ENCODE data around the gene CACNG3. TPM values are rescaled to one million over a fixed set of nuclear protein-coding genes. Genes with fewer than 3 reads are reported as not detected.
"Not testable (repeated sequence)": the region's sequence is repeated elsewhere in the genome, so short reads cannot be mapped to it uniquely, and the experiment has no call there.

CACNG3 gene
- total RNA-seq, 2 experiments from 2014 or later, result not detected

- H3K9me3 Mint-ChIP-seq, result no peaks in the 10 kb centered on the region
- ChIA-PET POLR2A (no interaction called here), CTCF (no interaction called here)
- intact Hi-C loops (cut with micrococcal nuclease), result no loop called here
- no peak for DNase-seq
- H3K4me1 Mint-ChIP-seq (ENCODE audit: low read depth), result no peaks in the 10 kb centered on the region
- H3K27me3 Mint-ChIP-seq, result peaks cover 29% of the 10 kb centered on the region
- H3K36me3 Mint-ChIP-seq, result no peaks in the 10 kb centered on the region
- no peak overlapping the region for H3K4me3 Mint-ChIP-seq
- H3K27ac Mint-ChIP-seq, result no peak overlapping the region
Measured at GRCh38 chr16:24315343-24315742, 59.2 kb downstream of the CACNG3 start.

- Mint-ChIP-seq H3K27ac (no peak overlapping the region), H3K36me3 (no peaks in the 10 kb centered on the region), H3K4me1 (ENCODE audit: low read depth) (no peaks in the 10 kb centered on the region), H3K9me3 (no peaks in the 10 kb centered on the region), H3K27me3 (peaks cover 21% of the 10 kb centered on the region), H3K4me3 (no peak overlapping the region)
- DNase-seq, result no peak
- intact Hi-C loops (cut with micrococcal nuclease), result no loop called here
- CTCF ChIA-PET, result no interaction called here
- POLR2A ChIA-PET, result no interaction called here
Measured at GRCh38 chr16:24318680-24319079, 62.5 kb downstream of the CACNG3 start.

GRCh38 chr16:24319126-24319814 is 63.1 kb downstream of the CACNG3 start:
- Mint-ChIP-seq H3K4me3 (no peak overlapping the region), H3K9me3 (no peaks in the 10 kb centered on the region), H3K27me3 (peaks cover 21% of the 10 kb centered on the region), H3K27ac (no peak overlapping the region), H3K4me1 (ENCODE audit: low read depth) (no peaks in the 10 kb centered on the region), H3K36me3 (no peaks in the 10 kb centered on the region)
- intact Hi-C loops (cut with micrococcal nuclease), result no loop called here
- no peak for DNase-seq
- ChIA-PET POLR2A (no interaction called here), CTCF (no interaction called here)

GRCh38 chr16:24322106-24322505 is 66.0 kb downstream of the CACNG3 start:
- DNase-seq, result no peak
- peaks cover 11% of the 10 kb centered on the region for H3K27me3 Mint-ChIP-seq
- no peaks in the 10 kb centered on the region for H3K4me1 Mint-ChIP-seq (ENCODE audit: low read depth)
- ChIA-PET CTCF (interaction anchor here (1.5 kb wide), 1 partner anchor 251 kb away, joined by 3 read pairs; no protein-coding TSS in a partner anchor), POLR2A (interaction anchor here (0.6 kb wide), 1 partner anchor 586 kb away, joined by 3 read pairs; no protein-coding TSS in a partner anchor)
- H3K27ac Mint-ChIP-seq, result no peak overlapping the region
- no peaks in the 10 kb centered on the region for H3K9me3 Mint-ChIP-seq
- no peaks in the 10 kb centered on the region for H3K36me3 Mint-ChIP-seq
- intact Hi-C loops (cut with micrococcal nuclease), result no loop called here
- H3K4me3 Mint-ChIP-seq, result no peak overlapping the region

- intact Hi-C loops (cut with micrococcal nuclease), result no loop called here
- H3K27me3 Mint-ChIP-seq, result peaks cover 9% of the 10 kb centered on the region
Measured at GRCh38 chr16:24324421-24324820, 68.3 kb downstream of the CACNG3 start.

GRCh38 chr16:24328835-24329452 is 72.8 kb downstream of the CACNG3 start:
- POLR2A ChIA-PET, result no interaction called here
- intact Hi-C loops (cut with micrococcal nuclease), result no loop called here
- CTCF ChIA-PET, result no interaction called here
- peaks cover 2% of the 10 kb centered on the region for H3K27me3 Mint-ChIP-seq
- no peak for DNase-seq
- no peak overlapping the region for H3K27ac Mint-ChIP-seq
- no peaks in the 10 kb centered on the region for H3K4me1 Mint-ChIP-seq (ENCODE audit: low read depth)
- H3K4me3 Mint-ChIP-seq, result no peak overlapping the region
- H3K36me3 Mint-ChIP-seq, result no peaks in the 10 kb centered on the region
- H3K9me3 Mint-ChIP-seq, result no peaks in the 10 kb centered on the region

More at GRCh38 chr16:24324421-24324820, 68.3 kb downstream of the CACNG3 start:
- H3K4me3 Mint-ChIP-seq, result no peak overlapping the region
- H3K9me3 Mint-ChIP-seq, result no peaks in the 10 kb centered on the region
- no peaks in the 10 kb centered on the region for H3K4me1 Mint-ChIP-seq (ENCODE audit: low read depth)
- no peak overlapping the region for H3K27ac Mint-ChIP-seq
- no peak for DNase-seq
- no peaks in the 10 kb centered on the region for H3K36me3 Mint-ChIP-seq
- CTCF ChIA-PET, result interaction anchor here (0.7 kb wide), 1 partner anchor 89 kb away, joined by 3 read pairs; no protein-coding TSS in a partner anchor
- POLR2A ChIA-PET, result no interaction called here

- Mint-ChIP-seq H3K36me3 (no peaks in the 10 kb centered on the region), H3K9me3 (peaks cover 6% of the 10 kb centered on the region)
- POLR2A ChIA-PET, result no interaction called here
Measured at GRCh38 chr16:24332178-24332577, 76.0 kb downstream of the CACNG3 start.

GRCh38 chr16:24332582-24333090 is 76.5 kb downstream of the CACNG3 start:
- no peak overlapping the region for H3K27ac Mint-ChIP-seq
- ChIA-PET CTCF (no interaction called here), POLR2A (no interaction called here)
- no peaks in the 10 kb centered on the region for H3K27me3 Mint-ChIP-seq
- intact Hi-C loops (cut with micrococcal nuclease), result no loop called here
- peaks cover 6% of the 10 kb centered on the region for H3K9me3 Mint-ChIP-seq
- H3K36me3 Mint-ChIP-seq, result no peaks in the 10 kb centered on the region
- no peak overlapping the region for H3K4me3 Mint-ChIP-seq
- no peaks in the 10 kb centered on the region for H3K4me1 Mint-ChIP-seq (ENCODE audit: low read depth)
- no peak for DNase-seq

More at GRCh38 chr16:24332178-24332577, 76.0 kb downstream of the CACNG3 start:
- Mint-ChIP-seq H3K27me3 (no peaks in the 10 kb centered on the region), H3K27ac (no peak overlapping the region), H3K4me3 (no peak overlapping the region), H3K4me1 (ENCODE audit: low read depth) (no peaks in the 10 kb centered on the region)
- intact Hi-C loops (cut with micrococcal nuclease), result no loop called here
- DNase-seq, result no peak
- CTCF ChIA-PET, result no interaction called here

GRCh38 chr16:24336491-24336890 is 80.4 kb downstream of the CACNG3 start:
- Mint-ChIP-seq H3K27ac (no peak overlapping the region), H3K27me3 (no peaks in the 10 kb centered on the region), H3K4me3 (no peak overlapping the region), H3K36me3 (no peaks in the 10 kb centered on the region), H3K9me3 (peaks cover 6% of the 10 kb centered on the region), H3K4me1 (ENCODE audit: low read depth) (no peaks in the 10 kb centered on the region)
- POLR2A ChIA-PET, result no interaction called here
- CTCF ChIA-PET, result no interaction called here
- no peak for DNase-seq
- intact Hi-C loops (cut with micrococcal nuclease), result no loop called here

- intact Hi-C loops (cut with micrococcal nuclease), result no loop called here
- ChIA-PET CTCF (interaction anchor here (0.6 kb wide), 1 partner anchor 71 kb away, joined by 5 read pairs; no protein-coding TSS in a partner anchor), POLR2A (no interaction called here)
- no peak for DNase-seq
- Mint-ChIP-seq H3K4me1 (ENCODE audit: low read depth) (no peaks in the 10 kb centered on the region), H3K27me3 (no peaks in the 10 kb centered on the region), H3K9me3 (peaks cover 6% of the 10 kb centered on the region), H3K4me3 (no peak overlapping the region), H3K27ac (no peak overlapping the region), H3K36me3 (no peaks in the 10 kb centered on the region)
Measured at GRCh38 chr16:24337013-24337412, 80.9 kb downstream of the CACNG3 start.

GRCh38 chr16:24343829-24344228 is 87.7 kb downstream of the CACNG3 start:
- DNase-seq; intact Hi-C loops (cut with micrococcal nuclease); H3K36me3 Mint-ChIP-seq; H3K27me3 Mint-ChIP-seq; CTCF ChIA-PET; POLR2A ChIA-PET; H3K9me3 Mint-ChIP-seq; H3K27ac Mint-ChIP-seq; H3K4me1 Mint-ChIP-seq (ENCODE audit: low read depth); H3K4me3 Mint-ChIP-seq: not testable (repeated sequence)

GRCh38 chr16:24344784-24345183 is 88.6 kb downstream of the CACNG3 start:
- no peak overlapping the region for H3K4me3 Mint-ChIP-seq
- CTCF ChIA-PET, result no interaction called here
- no peaks in the 10 kb centered on the region for H3K27me3 Mint-ChIP-seq
- H3K9me3 Mint-ChIP-seq, result no peaks in the 10 kb centered on the region
- H3K27ac Mint-ChIP-seq, result no peak overlapping the region
- peaks cover 9% of the 10 kb centered on the region for H3K4me1 Mint-ChIP-seq (ENCODE audit: low read depth)
- no peaks in the 10 kb centered on the region for H3K36me3 Mint-ChIP-seq
- POLR2A ChIA-PET, result no interaction called here
- DNase-seq, result no peak
- intact Hi-C loops (cut with micrococcal nuclease), result no loop called here

- DNase-seq, result no peak
- Mint-ChIP-seq H3K27me3 (no peaks in the 10 kb centered on the region), H3K36me3 (no peaks in the 10 kb centered on the region), H3K9me3 (no peaks in the 10 kb centered on the region), H3K27ac (no peak overlapping the region), H3K4me3 (no peak overlapping the region), H3K4me1 (ENCODE audit: low read depth) (peaks cover 9% of the 10 kb centered on the region)
- intact Hi-C loops (cut with micrococcal nuclease), result no loop called here
- CTCF ChIA-PET, result no interaction called here
- POLR2A ChIA-PET, result no interaction called here
Measured at GRCh38 chr16:24345704-24346103, 89.6 kb downstream of the CACNG3 start.

Data from activated CD4-positive, alpha-beta memory T cell treated with anti-CD3 and anti-CD28 coated beads for 36 hours (primary cell).